ENCODE data around the gene DACT3.

The DACT3 gene

GRCh38 chr19:46610851-46611770 is 49.9 kb downstream of the DACT3 start:
- DNase-seq (ENCODE audit: low spot score) = peak; percentile 25

- no peak for DNase-seq (ENCODE audit: low spot score)
Measured at GRCh38 chr19:46610413-46610775, 50.6 kb downstream of the DACT3 start.

DNA sequence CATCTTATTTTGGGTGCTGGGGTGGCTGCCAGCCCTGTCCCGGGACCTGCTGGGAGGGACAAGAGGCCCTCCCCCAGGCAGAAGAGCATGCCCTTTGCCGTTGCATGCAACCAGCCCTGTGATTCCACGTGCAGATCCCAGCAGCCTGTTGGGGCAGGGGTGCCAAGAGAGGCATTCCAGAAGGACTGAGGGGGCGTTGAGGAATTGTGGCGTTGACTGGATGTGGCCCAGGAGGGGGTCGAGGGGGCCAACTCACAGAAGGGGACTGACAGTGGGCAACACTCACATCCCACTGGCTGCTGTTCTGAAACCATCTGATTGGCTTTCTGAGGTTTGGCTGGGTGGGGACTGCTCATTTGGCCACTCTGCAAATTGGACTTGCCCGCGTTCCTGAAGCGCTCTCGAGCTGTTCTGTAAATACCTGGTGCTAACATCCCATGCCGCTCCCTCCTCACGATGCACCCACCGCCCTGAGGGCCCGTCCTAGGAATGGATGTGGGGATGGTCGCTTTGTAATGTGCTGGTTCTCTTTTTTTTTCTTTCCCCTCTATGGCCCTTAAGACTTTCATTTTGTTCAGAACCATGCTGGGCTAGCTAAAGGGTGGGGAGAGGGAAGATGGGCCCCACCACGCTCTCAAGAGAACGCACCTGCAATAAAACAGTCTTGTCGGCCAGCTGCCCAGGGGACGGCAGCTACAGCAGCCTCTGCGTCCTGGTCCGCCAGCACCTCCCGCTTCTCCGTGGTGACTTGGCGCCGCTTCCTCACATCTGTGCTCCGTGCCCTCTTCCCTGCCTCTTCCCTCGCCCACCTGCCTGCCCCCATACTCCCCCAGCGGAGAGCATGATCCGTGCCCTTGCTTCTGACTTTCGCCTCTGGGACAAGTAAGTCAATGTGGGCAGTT is 51.2 kb downstream of the DACT3 start:
- DNase-seq (ENCODE audit: low spot score) = no peak

GRCh38 chr19:46608581-46609345 is 52.2 kb downstream of the DACT3 start:
- no peak for DNase-seq (ENCODE audit: low spot score)

- no peak for DNase-seq (ENCODE audit: low spot score)
Measured at GRCh38 chr19:46608178-46608577, 52.8 kb downstream of the DACT3 start.

DNA sequence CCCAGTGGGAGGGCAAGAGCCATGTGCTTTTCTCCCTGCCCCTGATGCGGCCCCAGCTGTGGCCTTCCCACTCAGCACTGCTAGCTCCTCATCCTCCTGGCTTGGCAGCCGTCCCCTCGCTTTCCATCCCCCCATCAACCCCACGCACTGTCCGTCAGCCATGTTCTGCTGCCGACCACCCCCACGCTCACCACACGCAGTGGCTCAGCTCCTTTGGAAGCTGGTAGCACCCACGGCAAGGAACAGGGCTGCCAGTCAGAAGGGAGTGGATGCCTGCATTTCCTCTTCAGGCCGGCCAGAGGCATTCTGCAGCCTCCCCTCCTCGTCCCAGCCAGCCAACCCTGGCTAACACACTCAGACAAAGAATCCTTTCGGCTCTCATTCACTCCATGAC is 53.5 kb downstream of the DACT3 start:
- no peak for DNase-seq (ENCODE audit: low spot score)

DNA sequence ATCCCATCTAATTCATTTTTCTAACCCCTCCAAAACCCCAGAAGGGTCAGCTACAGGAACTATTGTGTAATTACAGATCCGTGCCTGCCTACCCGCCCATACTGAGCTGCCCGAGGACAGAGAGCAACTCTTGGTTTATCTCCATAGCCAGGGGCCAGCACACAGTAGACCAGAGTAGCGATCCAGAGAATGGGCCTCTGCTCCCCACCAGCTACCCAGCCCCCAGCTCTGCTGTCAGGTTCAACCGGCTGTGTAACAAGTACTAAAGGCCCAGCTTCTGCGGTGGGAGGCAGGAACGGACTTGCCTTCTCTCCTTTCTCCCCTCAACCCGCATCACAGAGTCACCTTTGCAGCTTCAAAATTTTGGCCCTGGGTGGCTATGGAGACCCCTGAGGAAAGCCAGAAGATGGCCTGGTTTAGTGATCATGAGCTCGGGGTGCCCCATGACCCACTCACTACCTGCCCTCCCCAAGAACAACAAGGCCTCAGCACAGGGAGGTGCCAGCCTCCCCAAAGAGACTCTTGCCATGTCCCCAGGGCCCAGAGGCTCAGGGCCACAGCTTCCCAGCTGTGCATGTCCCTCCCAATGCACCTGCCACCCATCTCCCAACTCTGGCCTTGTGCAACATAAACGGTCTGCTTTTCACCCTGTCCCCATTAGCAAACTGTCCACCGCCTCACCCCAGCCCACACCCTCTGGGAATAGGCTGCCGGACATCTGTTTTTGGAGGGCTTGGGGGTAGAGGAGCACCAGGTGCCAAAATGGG is 54.1 kb downstream of the DACT3 start:
- no peak for DNase-seq (ENCODE audit: low spot score)

GRCh38 chr19:46606019-46606418 is 55.0 kb downstream of the DACT3 start:
- no peak for DNase-seq (ENCODE audit: low spot score)

- no peak for DNase-seq (ENCODE audit: low spot score)
Measured at GRCh38 chr19:46605356-46605821, 55.6 kb downstream of the DACT3 start.

DNA sequence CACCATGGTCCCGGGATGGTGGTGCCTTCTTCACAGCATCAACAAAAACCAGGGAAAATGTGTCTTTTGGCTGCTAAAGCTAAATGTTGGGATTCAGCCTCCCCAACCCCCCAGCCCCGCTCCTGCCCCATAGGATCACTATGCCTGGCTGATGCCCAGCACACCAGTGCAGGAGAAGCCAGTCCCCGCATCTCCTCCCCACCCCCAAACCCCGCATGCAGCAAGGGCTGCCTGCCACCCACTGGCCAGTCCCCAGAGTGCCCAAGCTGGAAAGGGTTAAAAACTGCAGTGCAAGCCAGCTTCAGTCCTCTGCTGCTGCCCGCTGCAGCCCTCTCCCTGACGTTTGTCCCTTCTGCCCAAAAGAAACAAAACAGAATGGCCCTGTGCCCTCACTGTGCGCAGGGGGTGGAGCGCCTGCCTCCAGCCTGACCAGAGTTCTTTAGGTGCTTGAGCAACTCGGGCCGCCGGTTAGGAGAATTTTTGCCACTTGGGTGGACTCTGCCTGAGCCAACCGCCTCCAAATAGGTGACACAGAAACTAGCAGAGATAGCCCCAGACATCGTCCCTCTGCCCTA is 56.1 kb downstream of the DACT3 start:
- DNase-seq (ENCODE audit: low spot score) = no peak

DNA sequence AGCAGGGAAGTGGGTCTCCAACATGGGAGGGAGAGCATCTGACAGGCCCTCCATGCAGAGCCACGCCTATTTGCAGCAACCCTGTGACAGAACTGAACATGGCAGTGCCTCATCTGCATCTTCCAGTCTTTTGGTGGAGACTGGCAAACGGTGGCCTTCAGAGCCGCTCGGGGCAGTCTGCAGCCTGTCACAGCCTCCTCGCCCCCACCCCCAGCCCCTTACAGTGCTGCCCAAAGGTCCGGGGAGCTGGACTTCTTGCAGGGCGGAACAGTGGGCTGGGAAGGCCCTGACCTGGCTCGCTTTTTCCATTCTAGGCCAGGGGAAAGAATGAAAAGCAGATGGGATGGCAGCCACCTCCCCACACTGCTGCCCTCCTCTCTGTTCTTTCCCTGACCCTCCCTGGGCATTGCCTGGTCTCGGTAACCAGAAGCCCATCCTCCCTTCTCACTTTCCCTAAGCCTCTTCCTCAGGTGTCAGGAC is 57.2 kb downstream of the DACT3 start:
- no peak for DNase-seq (ENCODE audit: low spot score)

- DNase-seq (ENCODE audit: low spot score) = no peak
Measured at GRCh38 chr19:46603195-46603637, 57.8 kb downstream of the DACT3 start.

DNA sequence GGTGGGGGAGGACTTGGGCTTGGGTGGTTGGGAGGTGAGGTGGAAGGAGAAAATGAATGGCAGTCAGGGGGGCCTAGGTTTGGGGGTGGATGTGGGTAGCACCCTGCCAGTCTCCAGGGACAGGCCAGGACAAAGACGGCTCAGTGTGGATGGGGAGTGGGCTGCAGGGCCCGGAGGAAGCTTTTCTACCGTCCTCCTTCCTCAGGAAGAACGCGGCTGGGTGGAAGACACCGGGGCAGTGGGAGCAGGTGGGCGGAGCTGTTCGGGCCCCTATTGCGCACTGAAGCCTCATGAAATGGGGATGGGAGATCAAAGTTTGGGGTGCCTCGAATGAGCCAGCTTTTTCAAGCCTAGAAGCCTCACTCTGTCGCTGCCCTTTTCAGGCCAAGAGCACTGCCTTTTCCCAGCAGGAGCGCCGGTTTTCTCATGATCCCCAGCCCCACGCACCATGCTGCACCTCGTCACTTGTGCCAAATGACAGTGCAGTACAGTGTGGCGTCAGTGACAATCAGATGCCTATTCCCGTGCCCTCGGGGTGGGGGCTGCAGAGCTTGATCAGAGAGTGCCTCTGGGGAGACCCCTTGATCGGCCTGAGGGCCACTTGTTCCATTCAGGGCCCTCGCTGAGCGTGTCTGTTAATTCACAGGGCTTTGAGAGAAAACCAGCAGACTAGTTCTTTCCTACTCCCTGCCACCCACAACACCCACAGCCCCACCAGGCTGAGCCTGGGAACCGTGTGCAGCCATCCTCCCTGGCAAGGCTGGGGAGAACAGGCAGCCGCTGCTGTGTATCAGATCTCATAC is 58.4 kb downstream of the DACT3 start:
- DNase-seq (ENCODE audit: low spot score) = peak; percentile 51

GRCh38 chr19:46601318-46602224 is 59.4 kb downstream of the DACT3 start, which contains the start of gene CALM3:
TSS of gene CALM3 (plus strand) at chr19:46601330. CDS start at chr19:46601435, 105 bp downstream.
- no peak for DNase-seq (ENCODE audit: low spot score)

GRCh38 chr19:46600384-46601317 is 60.3 kb downstream of the DACT3 start:
- peak; percentile 99 for DNase-seq (ENCODE audit: low spot score)

DNA sequence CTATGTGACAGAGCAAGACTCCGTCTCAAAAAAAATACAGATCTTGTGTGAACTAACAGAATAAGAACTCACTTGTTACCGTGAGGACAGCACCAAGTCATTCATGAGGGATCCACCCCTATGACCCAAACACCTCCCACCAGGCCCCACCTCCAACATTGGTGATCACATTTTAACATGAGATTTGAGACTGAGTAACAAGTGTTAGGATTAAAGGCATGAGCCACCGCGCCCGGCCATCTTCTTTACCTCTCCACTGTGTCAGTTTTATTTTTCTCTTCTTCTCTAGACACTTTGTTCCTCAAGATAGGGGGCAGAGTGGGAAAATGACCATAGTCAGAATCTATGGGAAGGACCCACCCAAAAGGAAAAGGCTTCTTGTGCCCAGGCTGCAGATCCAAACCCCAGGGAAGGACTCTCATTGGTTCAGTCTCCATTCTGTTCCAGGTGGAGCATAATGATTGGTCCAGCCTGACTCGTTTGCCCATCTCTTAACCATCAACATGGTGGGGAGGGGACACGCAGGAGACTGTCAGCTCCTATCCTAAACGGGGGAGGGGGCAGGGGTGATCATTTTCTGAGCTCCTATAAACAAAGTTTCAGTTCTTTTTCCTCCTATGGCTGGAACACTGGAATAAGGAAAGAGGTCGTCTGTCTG is 61.1 kb downstream of the DACT3 start:
- DNase-seq (ENCODE audit: low spot score) = no peak

DNA sequence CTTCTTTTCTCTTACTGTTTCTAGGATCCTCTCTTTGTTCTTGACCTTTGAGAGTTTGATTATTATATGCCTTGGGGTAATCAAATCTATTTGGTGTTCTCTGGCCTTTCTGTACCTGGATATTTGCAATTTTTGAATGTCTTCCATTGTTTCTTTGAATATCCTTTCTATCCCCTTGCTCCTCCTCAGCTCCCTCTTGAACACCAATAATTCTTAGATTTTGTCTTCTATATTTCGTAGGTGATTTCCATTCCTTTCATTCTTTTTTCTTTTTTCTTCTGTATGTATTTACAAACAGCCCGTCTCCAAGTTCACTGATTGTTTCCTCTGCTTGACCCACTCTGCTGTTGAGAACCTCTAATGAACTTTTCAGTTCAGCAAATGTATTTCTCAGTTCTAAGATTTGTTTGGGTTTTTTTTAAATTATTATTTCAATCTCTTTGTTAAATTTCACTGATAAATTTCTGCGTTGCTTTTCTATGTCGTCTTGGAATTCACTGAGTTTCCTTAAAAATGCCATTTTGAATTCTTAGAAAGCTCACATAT is 62.5 kb downstream of the DACT3 start:
- DNase-seq (ENCODE audit: low spot score) = no peak
